CD4-positive, alpha-beta T cell (primary cell): Measurements from ENCODE around the gene ATP1B1. TPM values are rescaled to one million over a fixed set of nuclear protein-coding genes. Genes with fewer than 3 reads are reported as not detected.
"Not testable (repeated sequence)": the region's sequence is repeated elsewhere in the genome, so short reads cannot be mapped to it uniquely, and the experiment has no call there.

Experiments
- ATAC-seq: fragments of 200-7000 bp; cut with Tn5 transposase; one replicate; pipeline ENCODE4 v1.10.0; 2022; ENCODE audit warnings: mild to moderate bottlenecking; ENCODE audit not compliant: poor library complexity
- CTCF ChIA-PET: fragments of 350-600 bp; sonication (Branson Sonifier 250); formaldehyde crosslinking; loops from one replicate; lab custom pipeline; 2021; ENCODE audit warnings: antibody characterized with exemption, inconsistent platforms; lab: Charles Lee
- POLR2A ChIA-PET: fragments of 350-600 bp; sonication (Branson Sonifier 250); formaldehyde crosslinking; loops from one replicate; lab custom pipeline; 2021; ENCODE audit warnings: antibody characterized with exemption, inconsistent platforms; lab: Charles Lee
- DNase-seq, 14 experiments: peaks; one replicate each; pipeline ENCODE4 v3.0.0-alpha.2; 2013 to 2020; ENCODE audit warnings: mixed read lengths in 2 of 14
- H3K27ac ChIP-seq, 2 donors: one replicate each; pipeline versions ENCODE4 v1.5.1 to v1.7.0; 2013; ENCODE audit warnings: low read length in 2 of 2, low read depth in 1 of 2, mild to moderate bottlenecking in 1 of 2
- H3K27me3 ChIP-seq, 2 experiments: 1 replicate in 1 of 2; 2 replicates in 1 of 2; pipeline versions ENCODE4 v1.6.1 to v1.7.0; 2013; ENCODE audit warnings: low read length in 2 of 2, control low read depth in 1 of 2, mild to moderate bottlenecking in 1 of 2, moderate library complexity in 1 of 2; ENCODE audit not compliant: insufficient read depth in 2 of 2, control insufficient read depth in 1 of 2
- H3K36me3 ChIP-seq: one replicate; pipeline ENCODE4 v1.6.1; 2013; ENCODE audit warnings: low read length, control low read depth; ENCODE audit not compliant: insufficient read depth
- H3K4me1 ChIP-seq: one replicate; pipeline ENCODE4 v1.6.1; 2013; ENCODE audit warnings: low read length, control low read depth; ENCODE audit not compliant: insufficient read depth
- H3K4me3 ChIP-seq: one replicate; pipeline ENCODE4 v1.5.1; 2013; ENCODE audit warnings: mild to moderate bottlenecking, low read length, moderate library complexity
- H3K9me3 ChIP-seq, 2 experiments: 1 replicate in 1 of 2; 2 replicates in 1 of 2; pipeline versions ENCODE4 v1.6.1 to v1.7.0; 2013; ENCODE audit warnings: low read length in 2 of 2, mild to moderate bottlenecking in 2 of 2, control low read depth in 1 of 2, moderate library complexity in 1 of 2; ENCODE audit not compliant: control insufficient read depth in 1 of 2, insufficient read depth in 1 of 2
- H3K27ac Mint-ChIP-seq: one replicate; pipeline ENCODE4 v1.8.0; 2020; ENCODE audit warnings: mixed read lengths
- H3K27me3 Mint-ChIP-seq: one replicate; pipeline ENCODE4 v1.8.0; 2021; ENCODE audit warnings: mixed read lengths
- H3K36me3 Mint-ChIP-seq: one replicate; pipeline ENCODE4 v1.8.0; 2021; ENCODE audit warnings: low read depth, mixed read lengths
- H3K4me1 Mint-ChIP-seq: one replicate; pipeline ENCODE4 v1.8.0; 2021; ENCODE audit warnings: low read depth, mixed read lengths
- H3K4me3 Mint-ChIP-seq: one replicate; pipeline ENCODE4 v1.8.0; 2020; ENCODE audit warnings: mild to moderate bottlenecking, mixed read lengths
- H3K9me3 Mint-ChIP-seq: one replicate; pipeline ENCODE4 v1.8.0; 2020; ENCODE audit warnings: mixed read lengths
- intact Hi-C, 2 experiments: fragments of 100-400 bp; cut with DNase I in 1 of 2; cut with micrococcal nuclease in 1 of 2; formaldehyde crosslinking; loops; one replicate each; pipeline versions ENCODE4 v1.15.1 to v1.9.0; 2023 to 2025; cut with DNase I, micrococcal nuclease
- total RNA-seq, 174 experiments: library from RNA in 2 of 174; stranded (reverse) in 2 of 174; gene quantifications; one replicate each; pipeline ENCODE4 v1.2.3 and lab custom pipeline; 2021 to 2026
- TF ChIP-seq, protein P1 (sequence below): fragments of 200-600 bp; IDR thresholded peaks from one replicate; pipeline ENCODE4 v1.8.0; 2022; ENCODE audit warnings: antibody characterized with exemption, mild to moderate bottlenecking

The ATP1B1 gene
- total RNA-seq, 2 experiments from 2014 or later: 3.5 to 4.5 TPM

DNA sequence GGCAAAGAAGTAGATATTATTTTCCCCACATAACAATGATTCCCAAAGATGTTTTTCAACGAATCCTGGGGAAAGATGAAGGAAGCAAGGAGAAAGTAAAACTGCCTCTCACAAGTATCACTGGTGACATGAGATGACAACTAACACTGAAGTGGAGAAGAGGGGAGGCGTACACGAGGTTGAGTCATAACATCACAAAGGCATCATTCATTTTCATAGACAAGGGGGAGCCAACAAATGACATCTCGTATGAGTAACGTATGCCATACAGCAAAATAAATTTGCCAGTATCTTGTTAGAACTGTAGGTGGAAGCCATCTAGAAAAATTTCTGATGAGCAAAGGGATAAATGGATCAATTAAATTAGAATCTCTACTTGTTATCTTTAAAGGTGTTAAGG lies 56.6 kb downstream of the ATP1B1 start:
- H3K4me3 ChIP-seq: no peak overlapping the region
- ChIA-PET CTCF (no interaction called here), POLR2A (no interaction called here)
- H3K27ac ChIP-seq: no peak overlapping the region
- Mint-ChIP-seq H3K4me1 (no peaks in the 10 kb centered on the region), H3K4me3 (no peak overlapping the region), H3K27ac (no peak overlapping the region), H3K36me3 (no peaks in the 10 kb centered on the region), H3K27me3 (no peaks in the 10 kb centered on the region), H3K9me3 (no peaks in the 10 kb centered on the region)
- no peak for ATAC-seq
- H3K36me3 ChIP-seq: no peaks in the 10 kb centered on the region
- intact Hi-C loops: no loop called here
- no peaks in the 10 kb centered on the region for H3K27me3 ChIP-seq
- TF ChIP-seq, protein P1, sequence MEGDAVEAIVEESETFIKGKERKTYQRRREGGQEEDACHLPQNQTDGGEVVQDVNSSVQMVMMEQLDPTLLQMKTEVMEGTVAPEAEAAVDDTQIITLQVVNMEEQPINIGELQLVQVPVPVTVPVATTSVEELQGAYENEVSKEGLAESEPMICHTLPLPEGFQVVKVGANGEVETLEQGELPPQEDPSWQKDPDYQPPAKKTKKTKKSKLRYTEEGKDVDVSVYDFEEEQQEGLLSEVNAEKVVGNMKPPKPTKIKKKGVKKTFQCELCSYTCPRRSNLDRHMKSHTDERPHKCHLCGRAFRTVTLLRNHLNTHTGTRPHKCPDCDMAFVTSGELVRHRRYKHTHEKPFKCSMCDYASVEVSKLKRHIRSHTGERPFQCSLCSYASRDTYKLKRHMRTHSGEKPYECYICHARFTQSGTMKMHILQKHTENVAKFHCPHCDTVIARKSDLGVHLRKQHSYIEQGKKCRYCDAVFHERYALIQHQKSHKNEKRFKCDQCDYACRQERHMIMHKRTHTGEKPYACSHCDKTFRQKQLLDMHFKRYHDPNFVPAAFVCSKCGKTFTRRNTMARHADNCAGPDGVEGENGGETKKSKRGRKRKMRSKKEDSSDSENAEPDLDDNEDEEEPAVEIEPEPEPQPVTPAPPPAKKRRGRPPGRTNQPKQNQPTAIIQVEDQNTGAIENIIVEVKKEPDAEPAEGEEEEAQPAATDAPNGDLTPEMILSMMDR: no peak
- no peak for DNase-seq
- H3K4me1 ChIP-seq: no peaks in the 10 kb centered on the region
- H3K9me3 ChIP-seq: no peaks in the 10 kb centered on the region

DNA sequence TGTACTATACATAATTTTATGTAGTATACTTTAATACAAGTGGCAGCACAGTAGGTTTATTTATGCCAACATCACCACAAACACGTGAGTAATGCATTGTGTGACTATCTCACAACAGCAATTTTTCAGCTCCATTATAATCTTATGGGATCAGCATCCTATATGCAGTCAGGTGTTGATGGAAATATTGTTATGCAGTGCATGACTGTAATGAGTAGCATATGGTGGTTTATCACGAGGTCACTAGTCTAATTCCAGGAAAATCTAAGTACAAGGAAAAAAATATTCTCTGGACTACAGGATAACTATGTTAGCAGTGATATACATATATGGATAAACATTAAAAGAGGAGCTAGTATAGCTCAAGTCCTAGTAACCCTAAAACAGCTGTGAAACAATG lies 69.0 kb downstream of the ATP1B1 start:
- DNase-seq (no peak), ATAC-seq (no peak)
- H3K27ac ChIP-seq: no peak overlapping the region
- no peak overlapping the region for H3K4me3 ChIP-seq
- H3K27me3 ChIP-seq: no peaks in the 10 kb centered on the region
- no peaks in the 10 kb centered on the region for H3K4me1 Mint-ChIP-seq
- H3K4me1 ChIP-seq: no peaks in the 10 kb centered on the region
- no peaks in the 10 kb centered on the region for H3K9me3 ChIP-seq
- no peaks in the 10 kb centered on the region for H3K27me3 Mint-ChIP-seq
- ChIA-PET CTCF (interaction anchor here (1.8 kb wide), 1 partner anchor 10 kb away, joined by 6 read pairs; no protein-coding TSS in a partner anchor), POLR2A (no interaction called here)
- H3K36me3 Mint-ChIP-seq: no peaks in the 10 kb centered on the region
- H3K4me3 Mint-ChIP-seq: no peak overlapping the region
- no peaks in the 10 kb centered on the region for H3K36me3 ChIP-seq
- TF ChIP-seq, protein P1: no peak
- no peaks in the 10 kb centered on the region for H3K9me3 Mint-ChIP-seq
- no peak overlapping the region for H3K27ac Mint-ChIP-seq
- intact Hi-C loops: no loop called here

GRCh38 chr1:169179431-169179830 lies 72.9 kb downstream of the ATP1B1 start:
- H3K4me1 ChIP-seq, intact Hi-C loops, H3K36me3 ChIP-seq, H3K4me1 Mint-ChIP-seq, H3K36me3 Mint-ChIP-seq, H3K27ac ChIP-seq, ATAC-seq, H3K27me3 ChIP-seq, DNase-seq, H3K4me3 Mint-ChIP-seq, H3K27me3 Mint-ChIP-seq, H3K9me3 Mint-ChIP-seq, H3K9me3 ChIP-seq, H3K4me3 ChIP-seq, POLR2A ChIA-PET, H3K27ac Mint-ChIP-seq: not testable (repeated sequence)
- CTCF ChIA-PET: interaction anchor here (1.0 kb wide), 1 partner anchor 9 kb away, joined by 4 read pairs; no protein-coding TSS in a partner anchor

GRCh38 chr1:169180174-169180573 lies 73.7 kb downstream of the ATP1B1 start:
- Histone ChIP-seq H3K4me3 (no peak overlapping the region), H3K27me3 (no peaks in the 10 kb centered on the region), H3K9me3 (no peaks in the 10 kb centered on the region), H3K36me3 (no peaks in the 10 kb centered on the region), H3K27ac (no peak overlapping the region), H3K4me1 (no peaks in the 10 kb centered on the region)
- Mint-ChIP-seq H3K4me1 (no peaks in the 10 kb centered on the region), H3K27me3 (no peaks in the 10 kb centered on the region), H3K9me3 (no peaks in the 10 kb centered on the region), H3K27ac (no peak overlapping the region), H3K4me3 (no peak overlapping the region), H3K36me3 (no peaks in the 10 kb centered on the region)
- TF ChIP-seq, protein P1: no peak
- DNase-seq (no peak), ATAC-seq (no peak)
- intact Hi-C loops: no loop called here
- ChIA-PET POLR2A (no interaction called here), CTCF (interaction anchor here (1.0 kb wide), 1 partner anchor 10 kb away, joined by 4 read pairs; no protein-coding TSS in a partner anchor)
